GM12873 (cell line): ENCODE measurements around the gene GIT2.

Source experiments
- CTCF ChIP-seq: IDR thresholded peaks from 2 replicates; pipeline ENCODE4 v1.5.1; 2012; ENCODE audit warnings: low read depth, mild to moderate bottlenecking, moderate library complexity, low read length, control low read depth; ENCODE audit not compliant: insufficient read depth; ENCODE audit errors: missing control alignments

Gene GIT2

GRCh38 chr12:109880938-109881337 is 115.2 kb downstream of the GIT2 start:
- no peak for TF ChIP-seq CTCF

GRCh38 chr12:109880043-109880931 is 115.9 kb downstream of the GIT2 start, which contains the start of gene GLTP:
Gene GLTP (minus strand): TSS chr12:109880541. CDS start chr12:109880374, 167 bp downstream.
- peak; percentile 64 for TF ChIP-seq CTCF
